Upper lobe of left lung (tissue), 6 donors: ENCODE measurements around the gene CBX7. TPM values are rescaled to one million over a fixed set of nuclear protein-coding genes. Genes with fewer than 3 reads are reported as not detected.

Experiments used
- ATAC-seq, 2 donors: fragments of 200-7000 bp; cut with Tn5 transposase; one replicate each; pipeline ENCODE4 v1.9.1; 2022; ENCODE audit warnings: mild to moderate bottlenecking in 2 of 2, moderate library complexity in 2 of 2; ENCODE audit not compliant: low FRiP score in 2 of 2
- DNase-seq, 2 donors: peaks; one replicate each; pipeline ENCODE4 v3.0.0-alpha.2; 2019 to 2020
- H3K27ac ChIP-seq, 4 donors: fragments of 200-600 bp; sonication (generic); one replicate each; pipeline ENCODE4 v1.5.1; 2016 to 2019
- H3K27me3 ChIP-seq, 4 donors: fragments of 200-600 bp; sonication (generic); one replicate each; pipeline ENCODE4 v1.5.1; 2017 to 2019
- H3K36me3 ChIP-seq, 4 donors: fragments of 200-600 bp; sonication (generic); one replicate each; pipeline ENCODE4 v1.5.1; 2016 to 2019
- H3K4me1 ChIP-seq, 4 donors: fragments of 200-600 bp; sonication (generic); one replicate each; pipeline ENCODE4 v1.5.1; 2018 to 2019
- H3K4me3 ChIP-seq, 4 donors: fragments of 200-600 bp; sonication (generic); one replicate each; pipeline ENCODE4 v1.5.1; 2017 to 2019; ENCODE audit warnings: mild to moderate bottlenecking in 2 of 4, moderate library complexity in 1 of 4
- H3K9me3 ChIP-seq, 4 donors: fragments of 200-600 bp; sonication (generic); one replicate each; pipeline ENCODE4 v1.5.1; 2018 to 2019
- CTCF ChIP-seq, 6 experiments: fragments of 450-650 bp in 4 of 6; fragments of 200-600 bp in 2 of 6; sonication (generic) in 2 of 6; IDR thresholded peaks; one replicate each; pipeline ENCODE4 v1.5.1; 2016 to 2019; ENCODE audit warnings: antibody characterized with exemption in 6 of 6
- EP300 ChIP-seq, 4 donors: sonication (generic); formaldehyde crosslinking; IDR thresholded peaks; one replicate each; pipeline ENCODE4 v1.5.1; 2017; ENCODE audit warnings: antibody characterized with exemption in 4 of 4, control low read depth in 2 of 4
- POLR2A ChIP-seq, 4 donors: fragments of 450-650 bp; IDR thresholded peaks; one replicate each; pipeline ENCODE4 v1.5.1; 2016 to 2017; ENCODE audit warnings: antibody characterized with exemption in 4 of 4, mild to moderate bottlenecking in 2 of 4
- POLR2AphosphoS5 ChIP-seq, 2 donors: sonication (generic); formaldehyde crosslinking; IDR thresholded peaks; one replicate each; pipeline ENCODE4 v1.5.1; 2017; ENCODE audit warnings: antibody characterized with exemption in 2 of 2
- WGBS, 2 donors: methylation state at CpG; one replicate each; pipeline ENCODE4 v1.1.5; 2017 to 2018; 5-methylcytosine and 5-hydroxymethylcytosine counted together
- total RNA-seq, 6 donors: library from RNA; depleted of rRNA in 4 of 6; stranded (reverse); fragments of >200 nt in 4 of 6; gene quantifications; one replicate each; pipeline versions ENCODE4 v1.1.0 to v1.2.1, GENCODE V29; 2016 to 2021
- donor health status: DM: no; HTN: no; CAD: no; lungs with moderate emphysema.
- donor health status: DM: no; HTN: yes; CAD: no; lungs with severe emphysema.

The CBX7 gene
- total RNA-seq, 6 donors from 2014 or later: 51.5 to 145 (median 60.6) TPM

- H3K4me3 ChIP-seq: no peak overlapping the region
- H3K27ac ChIP-seq: no peak overlapping the region
- ATAC-seq (no peak), DNase-seq (no peak)
- 92% methylated on average over 4 of the region's 4 CpGs for WGBS, 2 donors
- TF ChIP-seq POLR2A (IDR thresholded peaks at IDR 0.05): no peak
- TF ChIP-seq EP300 (IDR thresholded peaks at IDR 0.05): no peak
- no peak for TF ChIP-seq CTCF (IDR thresholded peaks at IDR 0.05)
- no peak for TF ChIP-seq POLR2AphosphoS5 (IDR thresholded peaks at IDR 0.05)
- H3K4me1 ChIP-seq: peaks cover 0 to 7% (median 2%) of the 10 kb centered on the region in 4 donors
- H3K36me3 ChIP-seq: no peaks in the 10 kb centered on the region
- no peaks in the 10 kb centered on the region for H3K27me3 ChIP-seq
- H3K9me3 ChIP-seq: no peaks in the 10 kb centered on the region
These were observed 31.5 kb downstream of the CBX7 start for GRCh38 chr22:39120983-39121382.

GRCh38 chr22:39117585-39118191 is 34.8 kb downstream of the CBX7 start:
- ATAC-seq (no peak), DNase-seq (peak in 1 of 2 donors; percentile 44)
- Histone ChIP-seq H3K9me3 (no peaks in the 10 kb centered on the region), H3K36me3 (no peaks in the 10 kb centered on the region), H3K27me3 (no peaks in the 10 kb centered on the region), H3K4me1 (peaks cover 0 to 3% (median 0%) of the 10 kb centered on the region in 4 donors), H3K27ac (no peak overlapping the region), H3K4me3 (no peak overlapping the region)
- TF ChIP-seq POLR2A (IDR thresholded peaks at IDR 0.05) (no peak), POLR2AphosphoS5 (IDR thresholded peaks at IDR 0.05) (no peak), EP300 (IDR thresholded peaks at IDR 0.05) (no peak), CTCF (IDR thresholded peaks at IDR 0.05) (peak in 4 of 6 experiments; percentile 27 to 63 (median 50))
- WGBS, 2 donors: 49 to 56% methylated on average over 13 to 14 of the region's 14 CpGs

GRCh38 chr22:39115977-39116621 is 36.4 kb downstream of the CBX7 start:
- Histone ChIP-seq H3K27ac (no peak overlapping the region), H3K9me3 (no peaks in the 10 kb centered on the region), H3K27me3 (no peaks in the 10 kb centered on the region), H3K4me1 (no peaks in the 10 kb centered on the region), H3K4me3 (no peak overlapping the region), H3K36me3 (no peaks in the 10 kb centered on the region)
- ATAC-seq (no peak), DNase-seq (no peak)
- TF ChIP-seq CTCF (IDR thresholded peaks at IDR 0.05) (no peak), EP300 (IDR thresholded peaks at IDR 0.05) (no peak), POLR2AphosphoS5 (IDR thresholded peaks at IDR 0.05) (no peak), POLR2A (IDR thresholded peaks at IDR 0.05) (no peak)
- 73 to 83% methylated on average over 9 of the region's 9 CpGs for WGBS, 2 donors

- no peaks in the 10 kb centered on the region for H3K27me3 ChIP-seq
- no peaks in the 10 kb centered on the region for H3K9me3 ChIP-seq
- TF ChIP-seq CTCF (IDR thresholded peaks at IDR 0.05): no peak
- no peak for TF ChIP-seq POLR2A (IDR thresholded peaks at IDR 0.05)
- no peak for TF ChIP-seq POLR2AphosphoS5 (IDR thresholded peaks at IDR 0.05)
- no peak overlapping the region for H3K27ac ChIP-seq
- H3K36me3 ChIP-seq: no peaks in the 10 kb centered on the region
- 93 to 94% methylated on average over 2 of the region's 2 CpGs for WGBS, 2 donors
- H3K4me3 ChIP-seq: no peak overlapping the region
- H3K4me1 ChIP-seq: no peaks in the 10 kb centered on the region
- no peak for DNase-seq
- ATAC-seq: no peak
These were observed 36.9 kb downstream of the CBX7 start for GRCh38 chr22:39115570-39115969.

- no peaks in the 10 kb centered on the region for H3K36me3 ChIP-seq
- DNase-seq: no peak
- H3K4me1 ChIP-seq: no peaks in the 10 kb centered on the region
- H3K4me3 ChIP-seq: no peak overlapping the region
- no peaks in the 10 kb centered on the region for H3K27me3 ChIP-seq
- no peak for ATAC-seq
- no peak overlapping the region for H3K27ac ChIP-seq
- TF ChIP-seq EP300 (IDR thresholded peaks at IDR 0.05) (no peak), CTCF (IDR thresholded peaks at IDR 0.05) (no peak), POLR2AphosphoS5 (IDR thresholded peaks at IDR 0.05) (no peak), POLR2A (IDR thresholded peaks at IDR 0.05) (no peak)
- no peaks in the 10 kb centered on the region for H3K9me3 ChIP-seq
- WGBS, 2 donors: 44 to 48% methylated on average over 6 of the region's 6 CpGs
These were observed 38.4 kb downstream of the CBX7 start for GRCh38 chr22:39114112-39114511.
